ENCODE results near the gene CAMKMT. TPM values are rescaled to one million over a fixed set of nuclear protein-coding genes. Genes with fewer than 3 reads are reported as not detected.

Gene CAMKMT
- total RNA-seq, 6 experiments from 2014 or later: 5.1 to 8.6 (median 7.0) TPM

- H3K4me1 Mint-ChIP-seq (ENCODE audit: low read depth): no peaks in the 10 kb centered on the region
- no peaks in the 10 kb centered on the region; the same call in 1 of the 2 replicates for H3K9me3 Mint-ChIP-seq
- TF ChIP-seq, protein P1, sequence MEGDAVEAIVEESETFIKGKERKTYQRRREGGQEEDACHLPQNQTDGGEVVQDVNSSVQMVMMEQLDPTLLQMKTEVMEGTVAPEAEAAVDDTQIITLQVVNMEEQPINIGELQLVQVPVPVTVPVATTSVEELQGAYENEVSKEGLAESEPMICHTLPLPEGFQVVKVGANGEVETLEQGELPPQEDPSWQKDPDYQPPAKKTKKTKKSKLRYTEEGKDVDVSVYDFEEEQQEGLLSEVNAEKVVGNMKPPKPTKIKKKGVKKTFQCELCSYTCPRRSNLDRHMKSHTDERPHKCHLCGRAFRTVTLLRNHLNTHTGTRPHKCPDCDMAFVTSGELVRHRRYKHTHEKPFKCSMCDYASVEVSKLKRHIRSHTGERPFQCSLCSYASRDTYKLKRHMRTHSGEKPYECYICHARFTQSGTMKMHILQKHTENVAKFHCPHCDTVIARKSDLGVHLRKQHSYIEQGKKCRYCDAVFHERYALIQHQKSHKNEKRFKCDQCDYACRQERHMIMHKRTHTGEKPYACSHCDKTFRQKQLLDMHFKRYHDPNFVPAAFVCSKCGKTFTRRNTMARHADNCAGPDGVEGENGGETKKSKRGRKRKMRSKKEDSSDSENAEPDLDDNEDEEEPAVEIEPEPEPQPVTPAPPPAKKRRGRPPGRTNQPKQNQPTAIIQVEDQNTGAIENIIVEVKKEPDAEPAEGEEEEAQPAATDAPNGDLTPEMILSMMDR (IDR thresholded peaks at IDR 0.05): no peak
- no peaks in the 10 kb centered on the region for H3K36me3 Mint-ChIP-seq (ENCODE audit: low read depth)
- no peak overlapping the region for H3K4me3 Mint-ChIP-seq
- no peak for DNase-seq
- H3K27ac Mint-ChIP-seq: no peak overlapping the region
- no peaks in the 10 kb centered on the region for H3K27me3 Mint-ChIP-seq (ENCODE audit: insufficient read depth)
These were observed 276.9 kb downstream of the CAMKMT start for GRCh38 chr2:44638649-44639048.

GRCh38 chr2:44639399-44639798, 277.7 kb downstream of the CAMKMT start:
- Mint-ChIP-seq H3K27me3 (ENCODE audit: insufficient read depth) (no peaks in the 10 kb centered on the region), H3K4me3 (no peak overlapping the region), H3K9me3 (no peaks in the 10 kb centered on the region), H3K4me1 (ENCODE audit: low read depth) (no peaks in the 10 kb centered on the region), H3K36me3 (ENCODE audit: low read depth) (no peaks in the 10 kb centered on the region), H3K27ac (no peak overlapping the region)
- DNase-seq: no peak
- TF ChIP-seq, protein P1 (IDR thresholded peaks at IDR 0.05): no peak

DNA sequence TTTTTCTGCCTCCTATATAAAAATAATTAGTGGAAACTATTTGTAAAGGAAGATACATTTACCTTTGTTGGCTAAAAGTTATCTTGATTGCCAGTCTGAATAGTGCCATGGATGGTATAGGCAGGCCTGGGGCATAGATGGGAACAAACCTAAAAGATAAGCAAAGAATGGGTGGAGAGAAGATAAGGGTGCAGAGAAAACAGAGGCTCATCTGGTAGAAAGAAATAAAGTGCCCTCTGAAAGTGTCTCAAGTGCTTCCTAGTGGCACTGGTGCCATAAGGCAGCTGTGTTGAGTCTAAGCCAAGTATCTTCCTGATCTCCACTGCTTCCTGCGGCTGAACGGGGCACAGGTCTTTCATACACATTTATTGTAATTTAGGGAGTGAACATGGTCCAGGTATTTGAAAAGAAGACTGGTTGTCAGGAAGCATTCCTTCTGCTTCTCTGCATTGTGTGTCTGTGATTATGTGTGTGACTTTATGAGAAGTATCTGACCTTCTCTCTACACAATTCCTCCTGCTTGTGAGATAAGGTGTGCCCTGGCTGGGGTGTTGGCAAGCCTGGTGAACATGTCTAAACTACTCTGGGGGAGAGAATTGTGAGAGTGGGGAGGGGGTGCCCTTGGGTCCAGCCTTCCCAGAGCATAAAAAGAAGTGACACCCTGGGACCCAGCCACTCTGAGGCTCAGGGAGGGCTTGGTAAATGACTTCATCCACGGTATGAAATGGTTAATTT, 280.5 kb downstream of the CAMKMT start:
- no peak for DNase-seq
- Mint-ChIP-seq H3K27ac (no peak overlapping the region), H3K36me3 (ENCODE audit: low read depth) (no peaks in the 10 kb centered on the region), H3K4me1 (ENCODE audit: low read depth) (peaks cover 5% of the 10 kb centered on the region), H3K27me3 (ENCODE audit: insufficient read depth) (no peaks in the 10 kb centered on the region; the same call in 1 of the 2 replicates), H3K4me3 (no peak overlapping the region), H3K9me3 (no peaks in the 10 kb centered on the region)
- TF ChIP-seq, protein P1 (IDR thresholded peaks at IDR 0.05): no peak

DNA sequence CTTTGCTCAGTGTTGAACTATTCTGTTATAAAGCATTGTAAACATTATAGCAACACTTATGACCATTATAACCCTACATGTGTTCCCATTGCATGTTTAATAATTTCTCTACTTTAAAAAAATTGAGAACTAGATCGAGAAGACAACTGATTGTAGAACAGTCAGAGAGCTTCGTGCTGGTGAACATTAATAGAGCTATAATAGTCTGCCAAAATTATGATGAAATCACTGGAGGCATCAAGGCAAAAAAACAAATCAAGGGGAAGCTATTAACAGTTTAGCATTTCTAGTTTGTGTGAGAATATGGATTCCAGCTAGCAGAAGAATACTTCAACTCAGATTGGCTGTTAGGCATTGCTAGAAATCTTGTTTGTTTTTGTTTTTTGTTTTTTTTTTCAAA, 284.2 kb downstream of the CAMKMT start:
- H3K4me3 Mint-ChIP-seq: no peak overlapping the region
- H3K4me1 Mint-ChIP-seq (ENCODE audit: low read depth): peaks cover 8% of the 10 kb centered on the region
- no peaks in the 10 kb centered on the region for H3K9me3 Mint-ChIP-seq
- H3K36me3 Mint-ChIP-seq (ENCODE audit: low read depth): no peaks in the 10 kb centered on the region
- no peak for DNase-seq
- peaks cover 3% of the 10 kb centered on the region; the same call in 1 of the 2 replicates for H3K27me3 Mint-ChIP-seq (ENCODE audit: insufficient read depth)
- H3K27ac Mint-ChIP-seq: no peak overlapping the region
- TF ChIP-seq, protein P1 (IDR thresholded peaks at IDR 0.05): no peak

GRCh38 chr2:44649381-44649780, 287.6 kb downstream of the CAMKMT start:
- TF ChIP-seq, protein P1 (IDR thresholded peaks at IDR 0.05): no peak
- peaks cover 3% of the 10 kb centered on the region; the same call in 1 of the 2 replicates for H3K27me3 Mint-ChIP-seq (ENCODE audit: insufficient read depth)
- no peaks in the 10 kb centered on the region for H3K9me3 Mint-ChIP-seq
- H3K27ac Mint-ChIP-seq: no peak overlapping the region
- no peak for DNase-seq
- no peaks in the 10 kb centered on the region for H3K36me3 Mint-ChIP-seq (ENCODE audit: low read depth)
- no peak overlapping the region for H3K4me3 Mint-ChIP-seq
- peaks cover 8% of the 10 kb centered on the region for H3K4me1 Mint-ChIP-seq (ENCODE audit: low read depth)
